GM18870 (cell line): ENCODE results near the gene SVIL.
"Not testable (repeated sequence)": the region's sequence is repeated elsewhere in the genome, so short reads cannot be mapped to it uniquely, and the experiment has no call there.

Experiments
- ATAC-seq: cut with Tn5 transposase; IDR thresholded peaks from one replicate; pipeline ENCODE4 v1.9.1; 2021; ENCODE audit warnings: moderate library complexity; ENCODE audit not compliant: unreplicated experiment

The SVIL gene

GRCh38 chr10:29582769-29583168 lies 52.0 kb downstream of the SVIL start:
- ATAC-seq = not testable (repeated sequence)

- no peak for ATAC-seq
These were observed 55.3 kb downstream of the SVIL start for GRCh38 chr10:29579455-29579970.

GRCh38 chr10:29578457-29578856 lies 56.3 kb downstream of the SVIL start:
- no peak for ATAC-seq

GRCh38 chr10:29576681-29577080 lies 58.1 kb downstream of the SVIL start:
- ATAC-seq = no peak

- no peak for ATAC-seq
These were observed 59.7 kb downstream of the SVIL start for GRCh38 chr10:29575098-29575455.

DNA sequence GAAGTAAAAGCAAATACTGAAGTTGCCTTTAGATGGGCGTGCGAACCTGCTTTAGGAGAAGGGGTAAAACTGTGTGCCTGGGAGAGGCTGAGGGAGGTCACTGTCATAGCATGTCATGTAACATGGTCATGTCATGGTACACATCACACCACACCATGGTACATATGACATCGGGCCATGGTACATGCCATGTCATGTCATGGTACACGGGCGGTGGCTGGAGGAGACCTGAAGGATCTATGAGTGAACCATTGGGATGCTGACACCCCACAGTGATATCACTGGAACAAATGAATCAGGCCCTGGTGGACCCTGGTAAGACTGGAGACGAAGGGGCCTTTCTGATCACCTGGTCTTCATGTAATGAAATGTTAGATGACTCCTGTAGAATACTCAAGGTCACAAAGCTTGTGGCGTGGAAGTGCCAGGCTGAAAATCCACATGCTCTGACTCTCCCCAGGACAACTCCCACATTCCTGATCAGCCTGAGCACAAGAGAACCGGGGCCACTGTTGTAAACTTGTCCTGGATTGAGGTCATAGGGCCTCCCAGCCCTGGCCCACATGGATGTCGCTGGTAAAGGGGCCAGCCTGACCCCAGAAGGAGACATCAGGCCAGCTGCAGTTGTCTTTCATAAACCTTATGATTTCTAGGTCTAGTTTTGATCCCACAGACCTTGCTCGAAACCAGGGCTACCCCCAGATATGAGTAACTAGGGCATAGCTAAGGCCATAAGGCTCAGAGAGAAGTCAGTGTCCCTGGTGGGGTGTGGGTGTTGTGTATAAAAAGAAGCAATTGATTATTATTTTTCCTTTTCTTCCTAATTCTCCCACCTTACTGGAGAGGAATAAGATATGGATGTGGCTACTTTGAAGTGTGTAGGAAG lies 60.3 kb downstream of the SVIL start:
- ATAC-seq = not testable (repeated sequence)

- not testable (repeated sequence) for ATAC-seq
These were observed 64.5 kb downstream of the SVIL start for GRCh38 chr10:29570248-29570647.

DNA sequence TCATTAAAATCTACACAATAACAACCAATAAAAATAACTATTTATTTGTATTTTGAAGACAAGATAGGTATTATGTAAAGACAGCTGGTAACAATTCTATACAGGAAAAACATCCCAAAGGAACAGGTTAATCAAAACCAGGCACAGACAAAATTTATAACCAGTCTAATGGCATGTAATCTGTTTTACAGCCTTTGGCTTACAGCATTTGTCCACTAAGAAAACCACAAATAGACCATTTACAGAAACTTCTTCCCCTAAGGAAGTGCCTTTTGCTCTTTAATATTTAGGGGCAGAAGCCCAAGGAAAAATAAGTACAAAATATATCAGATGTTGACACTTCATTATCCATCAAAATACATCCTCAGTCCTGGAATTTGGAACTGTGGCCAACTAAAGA lies 65.0 kb downstream of the SVIL start:
- no peak for ATAC-seq

DNA sequence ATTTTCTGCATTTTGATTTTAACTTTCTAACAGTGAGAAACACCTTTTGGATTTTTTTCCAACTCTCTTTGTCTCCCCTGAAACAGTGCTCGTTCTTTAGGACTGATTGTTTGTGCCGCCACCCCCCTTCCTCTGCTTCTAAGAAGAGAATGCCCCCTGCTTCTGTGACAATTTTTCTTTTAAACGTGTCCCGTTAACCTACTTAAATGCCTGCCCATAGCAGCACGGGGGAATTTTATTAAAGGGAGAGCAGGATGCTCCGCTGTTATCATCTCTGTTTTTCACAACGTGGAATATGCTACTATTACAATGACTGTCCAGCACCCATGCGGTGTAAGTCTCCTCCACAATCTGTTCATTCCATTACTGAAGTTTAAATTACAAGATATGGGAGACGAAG lies 67.8 kb downstream of the SVIL start:
- ATAC-seq = no peak

- not testable (repeated sequence) for ATAC-seq
These were observed 68.6 kb downstream of the SVIL start for GRCh38 chr10:29566209-29566608.

DNA sequence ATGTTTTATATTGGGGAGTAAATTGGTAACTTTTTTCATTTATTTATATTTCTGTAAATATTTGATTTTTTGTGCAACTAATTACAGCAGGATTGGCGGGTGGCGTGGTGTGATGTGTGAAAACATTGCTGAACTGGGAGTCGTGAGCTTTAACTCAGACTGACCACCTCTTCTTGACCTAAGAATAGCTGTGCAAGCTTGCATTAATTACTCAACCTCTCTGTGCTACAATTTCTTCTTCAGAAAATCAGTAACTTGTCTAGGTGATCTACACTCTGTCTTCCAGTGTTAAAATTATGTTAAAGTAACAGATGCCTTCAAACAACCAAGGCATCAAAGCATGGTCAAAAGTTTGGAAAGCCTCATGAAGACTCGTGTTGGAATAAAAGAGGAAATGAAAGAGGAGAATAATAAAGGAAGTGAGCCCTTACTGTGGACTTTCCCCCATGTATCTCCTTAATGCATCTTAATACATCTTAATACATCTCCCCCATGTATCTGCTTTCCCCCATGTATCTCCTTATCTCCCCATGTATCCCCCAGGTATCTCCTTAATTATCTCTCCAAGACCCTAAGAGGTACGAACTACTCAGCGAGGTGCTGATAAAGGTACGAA lies 71.2 kb downstream of the SVIL start:
- ATAC-seq = no peak

DNA sequence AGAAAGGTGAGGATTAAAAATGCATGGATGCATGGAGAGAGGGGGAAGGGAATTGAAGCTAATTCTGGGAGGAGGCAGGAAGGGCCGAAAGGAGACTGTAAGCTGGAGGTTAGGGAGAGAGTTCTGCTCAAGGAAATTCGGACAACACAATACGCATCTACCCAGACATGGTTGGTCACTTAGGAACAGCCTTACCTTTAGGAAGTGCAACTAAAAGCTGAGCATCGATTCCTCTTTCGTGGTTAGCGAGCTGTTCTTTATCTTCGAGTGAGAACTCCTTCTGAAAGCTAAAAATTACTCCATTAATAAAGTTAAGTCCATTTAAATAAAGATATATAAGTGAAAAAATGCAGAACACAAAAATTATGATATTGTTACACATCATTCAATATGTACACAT lies 71.8 kb downstream of the SVIL start:
- ATAC-seq = not testable (repeated sequence)

DNA sequence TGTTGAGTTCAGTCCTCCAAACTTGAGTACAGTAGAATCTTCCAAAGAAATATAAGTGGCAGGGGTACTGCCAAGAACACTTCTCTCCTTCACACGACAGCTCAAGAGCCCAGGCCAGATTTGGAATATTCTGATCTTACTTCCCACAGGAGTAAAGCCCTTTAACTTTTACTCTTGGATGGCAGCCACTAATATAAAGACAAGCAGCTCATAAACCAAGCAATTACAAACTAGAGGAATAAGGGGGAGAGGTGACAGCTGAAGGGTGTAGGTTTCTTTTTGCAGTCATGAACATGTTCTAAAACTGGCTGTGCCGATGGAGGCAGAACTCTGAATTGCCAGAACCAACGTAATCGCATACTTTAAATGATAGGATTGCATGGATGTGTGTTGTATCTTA lies 74.8 kb downstream of the SVIL start:
- no peak for ATAC-seq

DNA sequence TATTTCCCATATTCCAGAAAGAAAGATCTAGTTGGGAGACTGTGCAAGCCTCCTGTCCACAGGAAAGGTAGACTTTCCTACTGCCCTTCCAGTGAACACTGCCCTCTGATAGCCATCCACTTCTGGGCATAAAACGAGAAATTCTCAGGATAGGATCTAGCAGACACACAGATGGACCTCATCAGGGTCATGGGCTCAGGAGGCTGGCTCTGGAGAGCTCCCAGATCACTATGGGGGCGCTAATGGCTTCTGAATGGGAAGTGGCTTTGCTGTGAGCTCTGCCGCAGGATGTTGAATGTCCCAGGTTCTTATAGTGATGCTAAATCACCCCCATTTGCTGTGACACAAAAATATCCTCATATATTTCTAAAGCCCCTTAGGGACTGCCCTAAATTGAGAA lies 77.1 kb downstream of the SVIL start:
- ATAC-seq = no peak

DNA sequence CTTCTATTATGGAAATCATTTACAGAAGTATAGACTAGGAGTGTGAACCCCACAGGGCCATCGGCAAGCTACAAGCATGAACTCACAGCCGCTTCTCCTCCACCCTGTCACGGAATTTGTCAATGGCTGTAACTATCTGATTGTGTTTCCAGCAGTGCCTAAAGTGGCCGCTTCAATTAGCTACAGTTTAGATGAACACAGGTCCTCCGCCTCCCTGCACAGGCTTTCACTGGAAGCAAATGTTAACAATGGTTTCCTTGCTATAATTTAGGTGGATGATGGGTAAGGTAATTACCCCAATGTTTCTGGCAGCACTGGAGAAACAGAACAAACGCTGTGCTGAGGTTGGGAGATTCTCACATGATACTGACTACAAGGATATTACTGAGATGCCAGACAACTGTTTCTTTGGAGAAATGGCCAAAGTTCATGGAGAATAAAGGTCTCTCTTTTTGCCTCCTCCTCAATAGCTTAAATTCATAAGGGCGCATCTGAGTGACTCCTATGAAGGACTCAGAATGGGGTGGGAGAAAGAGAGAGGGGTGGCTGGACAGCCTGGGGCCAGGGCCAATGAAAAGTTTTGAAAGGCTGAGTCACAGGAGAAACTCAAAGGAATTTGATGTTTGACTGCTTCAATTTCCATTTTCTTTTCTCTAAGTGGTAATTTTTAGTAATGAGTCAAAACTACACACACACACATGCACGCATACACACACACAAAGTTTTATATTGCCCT lies 78.9 kb downstream of the SVIL start:
- ATAC-seq = no peak

GRCh38 chr10:29555091-29555745 lies 79.6 kb downstream of the SVIL start:
- no peak for ATAC-seq

DNA sequence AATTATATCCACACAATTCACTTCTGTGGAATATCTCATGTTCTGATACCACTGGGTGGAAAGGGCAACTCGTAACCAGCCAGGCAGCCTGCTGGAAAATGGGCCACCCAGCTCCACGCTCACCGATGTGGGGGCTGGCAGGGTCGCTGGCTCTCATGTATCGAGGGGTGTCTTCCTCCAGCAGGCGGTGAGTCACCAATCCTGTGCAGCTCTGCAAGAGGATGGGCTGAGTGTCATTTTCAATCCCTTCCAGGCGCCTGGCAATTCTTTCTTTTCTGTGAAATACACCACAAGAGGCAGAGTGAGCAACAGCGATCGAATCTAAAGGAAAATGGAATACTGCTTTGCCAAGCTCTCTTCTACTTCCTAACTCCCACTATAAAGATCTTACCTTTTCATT lies 80.1 kb downstream of the SVIL start:
- no peak for ATAC-seq

- no peak for ATAC-seq
These were observed 81.1 kb downstream of the SVIL start for GRCh38 chr10:29553544-29554250.

DNA sequence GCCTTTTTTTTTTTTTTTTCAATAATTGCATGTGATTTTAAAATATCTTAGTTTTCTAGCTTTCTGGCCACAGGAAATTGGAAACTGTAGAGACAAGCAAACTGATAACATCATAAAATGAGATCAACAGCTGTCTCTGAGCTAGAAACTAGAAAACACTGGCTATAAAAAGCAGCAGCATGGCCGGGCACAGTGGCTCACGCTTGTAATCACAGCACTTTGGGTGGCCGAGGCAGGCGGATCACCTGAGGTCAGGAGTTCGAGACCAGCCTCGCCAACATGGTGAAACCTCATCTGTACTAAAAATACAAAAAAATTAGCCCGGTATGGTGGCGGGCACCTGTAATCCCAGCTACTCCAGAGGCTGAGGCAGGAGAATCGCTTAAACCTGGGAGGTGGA lies 81.7 kb downstream of the SVIL start:
- ATAC-seq = not testable (repeated sequence)

- not testable (repeated sequence) for ATAC-seq
These were observed 85.3 kb downstream of the SVIL start for GRCh38 chr10:29549493-29549892.
